GM10266 (cell line): ENCODE measurements around the gene DUSP11.

ENCODE experiments used
- DNase-seq: peaks from one replicate; pipeline ENCODE4 v3.0.0; 2012; ENCODE audit errors: extremely low spot score
- CTCF ChIP-seq: IDR thresholded peaks from 2 replicates; pipeline ENCODE4 v1.5.1; 2012; ENCODE audit warnings: mild to moderate bottlenecking, low read depth; ENCODE audit not compliant: control insufficient read depth, insufficient read depth; ENCODE audit errors: missing control alignments

Gene DUSP11

GRCh38 chr2:73749314-73749713 lies 30.6 kb downstream of the DUSP11 start:
- DNase-seq, result no peak
- TF ChIP-seq CTCF, result no peak

GRCh38 chr2:73746877-73747208 lies 33.1 kb downstream of the DUSP11 start:
- DNase-seq, result no peak
- TF ChIP-seq CTCF, result no peak

- TF ChIP-seq CTCF, result no peak
- no peak for DNase-seq
Measured at GRCh38 chr2:73746015-73746876, 33.7 kb downstream of the DUSP11 start.

- DNase-seq, result no peak
- no peak for TF ChIP-seq CTCF
Measured at GRCh38 chr2:73740767-73741166, 39.1 kb downstream of the DUSP11 start.

- DNase-seq, result no peak
Measured at GRCh38 chr2:73739101-73739500, 40.8 kb downstream of the DUSP11 start.

GRCh38 chr2:73736855-73737779 lies 42.8 kb downstream of the DUSP11 start, which contains the start of gene TPRKB:
Gene TPRKB (minus strand): TSS chr2:73737345. CDS start chr2:73734569, 2,776 bp downstream.
- no peak for TF ChIP-seq CTCF

More at GRCh38 chr2:73739101-73739500, 40.8 kb downstream of the DUSP11 start:
- no peak for TF ChIP-seq CTCF

More at GRCh38 chr2:73736855-73737779, 42.8 kb downstream of the DUSP11 start, which contains the start of gene TPRKB:
- DNase-seq, result peak; percentile 95
